Measurements from ENCODE around the gene ANAPC7. TPM values are rescaled to one million over a fixed set of nuclear protein-coding genes. Genes with fewer than 3 reads are reported as not detected.
A peak's percentile ranks its signal among the peaks of the same experiment; 100 is the strongest.

ANAPC7 gene
- total and polyA plus RNA-seq, 2 of the 13 experiments (the other 11 are each of a cell fraction or from before 2014, with no cell fraction given): 40.0 to 69.1 TPM

DNA sequence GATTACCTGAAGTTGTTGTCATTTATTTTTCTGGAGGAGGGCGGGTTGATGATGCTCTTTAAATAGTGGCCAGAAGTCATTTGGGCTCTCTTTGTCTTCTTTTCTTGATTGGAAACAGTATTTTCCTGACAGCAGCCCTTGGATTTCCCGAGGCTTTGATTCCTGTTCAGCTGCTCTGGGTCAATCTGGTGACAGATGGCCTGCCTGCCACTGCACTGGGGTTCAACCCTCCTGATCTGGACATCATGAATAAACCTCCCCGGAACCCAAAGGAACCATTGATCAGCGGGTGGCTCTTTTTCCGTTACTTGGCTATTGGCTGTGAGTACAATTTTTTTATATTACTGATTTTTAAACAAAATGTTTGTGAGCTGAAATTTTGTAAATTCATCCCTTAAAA lies 60.4 kb downstream of the ANAPC7 start:
- H3K4me1 ChIP-seq (ENCODE audit: insufficient read depth, low read length): peaks cover 37% of the 10 kb centered on the region
- no peak for FAIRE-seq
- 95% methylated on average over 5 of the region's 5 CpGs for WGBS (ENCODE audit: low lambda C conversion rate)
- no peaks in the 10 kb centered on the region for H4K20me1 ChIP-seq (ENCODE audit: insufficient read depth, low read length)
- no peak overlapping the region for H2AFZ ChIP-seq (ENCODE audit: low read length)
- in situ Hi-C loops (cut with HindIII; ENCODE audit: extremely low pct_ligation_motif_present, low pct_unique_long_range_greater_than_20kb) (no loop called here), intact Hi-C loops (cut with micrococcal nuclease; ENCODE audit: unreplicated experiment) (no loop called here)
- no peak overlapping the region for H3K9ac ChIP-seq (ENCODE audit: insufficient read depth, low read depth, low read length)
- no peaks in the 10 kb centered on the region for H3K27me3 ChIP-seq (ENCODE audit: control insufficient read depth in 1 of 2, insufficient read depth in 2 of 2, low read length in 2 of 2)
- CTCF ChIA-PET (ENCODE audit: low intra/inter-chr PET ratio, low total read pairs): no interaction called here
- no peak overlapping the region for H3K4me3 ChIP-seq (replicated peaks in 1 of 3; ENCODE audit: insufficient read depth in 1 of 3, low read depth in 2 of 3, low read length in 3 of 3)
- H3K9me3 ChIP-seq (ENCODE audit: low read length): no peaks in the 10 kb centered on the region
- H3K27ac ChIP-seq (ENCODE audit: extremely low read length, insufficient read depth, low read length): peak overlapping the region; percentile 12
- BruUV-seq (replicated peaks): no TSS peak
- no peaks in the 10 kb centered on the region for H3K79me2 ChIP-seq (ENCODE audit: insufficient read depth, low read length)
- TF ChIP-seq, protein P1, sequence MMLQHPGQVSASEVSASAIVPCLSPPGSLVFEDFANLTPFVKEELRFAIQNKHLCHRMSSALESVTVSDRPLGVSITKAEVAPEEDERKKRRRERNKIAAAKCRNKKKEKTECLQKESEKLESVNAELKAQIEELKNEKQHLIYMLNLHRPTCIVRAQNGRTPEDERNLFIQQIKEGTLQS (CRISPR knock-in tag; IDR thresholded peaks at IDR 0.05): no peak
- no peak for TF ChIP-seq MAZ (IDR thresholded peaks at IDR 0.05; ENCODE audit: borderline replicate concordance, low read depth, low read length)
- TF ChIP-seq MAZ (CRISPR knock-in tag; IDR thresholded peaks at IDR 0.05; ENCODE audit: low read depth): no peak
- TF ChIP-seq, protein P2, sequence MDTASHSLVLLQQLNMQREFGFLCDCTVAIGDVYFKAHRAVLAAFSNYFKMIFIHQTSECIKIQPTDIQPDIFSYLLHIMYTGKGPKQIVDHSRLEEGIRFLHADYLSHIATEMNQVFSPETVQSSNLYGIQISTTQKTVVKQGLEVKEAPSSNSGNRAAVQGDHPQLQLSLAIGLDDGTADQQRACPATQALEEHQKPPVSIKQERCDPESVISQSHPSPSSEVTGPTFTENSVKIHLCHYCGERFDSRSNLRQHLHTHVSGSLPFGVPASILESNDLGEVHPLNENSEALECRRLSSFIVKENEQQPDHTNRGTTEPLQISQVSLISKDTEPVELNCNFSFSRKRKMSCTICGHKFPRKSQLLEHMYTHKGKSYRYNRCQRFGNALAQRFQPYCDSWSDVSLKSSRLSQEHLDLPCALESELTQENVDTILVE (CRISPR knock-in tag; IDR thresholded peaks at IDR 0.05): no peak
- no peak for TF ChIP-seq HHEX (CRISPR knock-in tag; IDR thresholded peaks at IDR 0.05)
- no peak for TF ChIP-seq RBM39 (IDR thresholded peaks at IDR 0.05; ENCODE audit: low read depth, low read length, poor library complexity, severe bottlenecking)
- TF ChIP-seq ZZZ3 (CRISPR knock-in tag; IDR thresholded peaks at IDR 0.05; ENCODE audit: borderline replicate concordance): no peak
- TF ChIP-seq ZNF331 (CRISPR knock-in tag; IDR thresholded peaks at IDR 0.05): no peak
- no peak for TF ChIP-seq HIVEP1 (CRISPR knock-in tag; IDR thresholded peaks at IDR 0.05)
- no peak for TF ChIP-seq HDAC6 (IDR thresholded peaks at IDR 0.05; ENCODE audit: low read depth, low read length)
- TF ChIP-seq, protein P3, sequence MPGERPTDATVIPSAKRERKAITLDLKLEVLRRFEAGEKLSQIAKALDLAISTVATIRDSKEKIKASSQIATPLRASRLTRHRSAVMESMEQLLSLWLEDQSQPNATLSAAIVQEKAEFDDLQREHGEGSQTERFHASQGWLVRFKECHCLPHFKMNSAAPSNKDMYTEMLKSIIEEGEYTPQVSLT (CRISPR knock-in tag; IDR thresholded peaks at IDR 0.05; ENCODE audit: borderline replicate concordance, low read depth): no peak
- no peak for TF ChIP-seq ZNF672 (CRISPR knock-in tag; IDR thresholded peaks at IDR 0.05)
- POLR2A ChIA-PET: no interaction called here
- no peak for ATAC-seq
- DNase-seq (ENCODE audit: low spot score): no peak
- H3K36me3 ChIP-seq (replicated peaks in 1 of 2; ENCODE audit: control insufficient read depth in 1 of 2, insufficient read depth in 2 of 2, low read length in 2 of 2): peaks cover 42 to 89% of the 10 kb centered on the region in 2 experiments
- no peak overlapping the region for H3K4me2 ChIP-seq (ENCODE audit: low read depth, low read length)

Measured in HepG2 (cell line).